Measurements from ENCODE around the gene RBM47. TPM values are rescaled to one million over a fixed set of nuclear protein-coding genes. Genes with fewer than 3 reads are reported as not detected.
A peak's percentile ranks its signal among the peaks of the same experiment; 100 is the strongest.

RBM47 gene
- total RNA-seq, 1 donor from 2014 or later = 108 TPM

DNA sequence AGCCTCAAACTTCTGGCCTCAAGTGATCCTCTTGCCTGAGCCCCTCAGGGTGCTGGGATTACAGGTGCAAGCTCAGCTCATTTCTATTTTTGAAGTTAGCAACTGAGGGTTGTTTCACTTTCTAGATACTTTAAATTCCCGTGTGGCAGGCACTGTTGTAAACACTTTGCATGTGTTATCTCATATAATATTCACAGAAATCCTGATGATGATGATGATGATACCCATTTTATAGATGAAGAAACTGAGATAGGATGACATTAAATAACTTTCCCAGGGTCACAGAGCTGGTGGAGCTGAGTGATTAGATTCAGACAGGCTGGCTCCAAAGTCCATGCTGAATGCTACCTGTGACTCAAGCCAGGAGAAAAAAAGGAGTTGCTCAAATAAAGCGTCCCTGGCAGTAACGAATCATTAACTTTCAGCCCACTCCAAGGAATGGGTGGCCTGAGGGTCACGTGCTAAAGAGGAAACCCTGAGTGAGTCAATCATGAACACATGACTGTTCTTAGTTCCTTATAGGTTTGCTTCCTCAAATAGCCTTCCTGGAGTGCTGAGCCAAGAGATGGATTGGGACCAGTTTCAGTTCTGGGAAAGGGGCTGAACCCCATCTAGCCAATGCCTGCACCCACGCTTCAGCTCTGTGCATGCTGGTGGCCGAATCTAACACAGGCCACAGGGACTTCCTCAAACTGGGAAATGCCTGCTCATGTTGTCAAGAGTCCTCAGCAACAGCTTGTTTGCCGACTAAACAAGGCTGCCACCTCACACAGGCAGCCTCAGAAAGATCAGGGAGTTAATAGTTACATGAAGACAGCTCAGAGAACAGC is 52.8 kb downstream of the RBM47 start:
- peaks cover 43% of the 10 kb centered on the region for H3K4me1 ChIP-seq
- H3K36me3 ChIP-seq = no peaks in the 10 kb centered on the region
- no peaks in the 10 kb centered on the region for H3K9me3 ChIP-seq
- peak overlapping the region; percentile 80 for H3K27ac ChIP-seq
- TF ChIP-seq, protein P1, sequence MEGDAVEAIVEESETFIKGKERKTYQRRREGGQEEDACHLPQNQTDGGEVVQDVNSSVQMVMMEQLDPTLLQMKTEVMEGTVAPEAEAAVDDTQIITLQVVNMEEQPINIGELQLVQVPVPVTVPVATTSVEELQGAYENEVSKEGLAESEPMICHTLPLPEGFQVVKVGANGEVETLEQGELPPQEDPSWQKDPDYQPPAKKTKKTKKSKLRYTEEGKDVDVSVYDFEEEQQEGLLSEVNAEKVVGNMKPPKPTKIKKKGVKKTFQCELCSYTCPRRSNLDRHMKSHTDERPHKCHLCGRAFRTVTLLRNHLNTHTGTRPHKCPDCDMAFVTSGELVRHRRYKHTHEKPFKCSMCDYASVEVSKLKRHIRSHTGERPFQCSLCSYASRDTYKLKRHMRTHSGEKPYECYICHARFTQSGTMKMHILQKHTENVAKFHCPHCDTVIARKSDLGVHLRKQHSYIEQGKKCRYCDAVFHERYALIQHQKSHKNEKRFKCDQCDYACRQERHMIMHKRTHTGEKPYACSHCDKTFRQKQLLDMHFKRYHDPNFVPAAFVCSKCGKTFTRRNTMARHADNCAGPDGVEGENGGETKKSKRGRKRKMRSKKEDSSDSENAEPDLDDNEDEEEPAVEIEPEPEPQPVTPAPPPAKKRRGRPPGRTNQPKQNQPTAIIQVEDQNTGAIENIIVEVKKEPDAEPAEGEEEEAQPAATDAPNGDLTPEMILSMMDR (IDR thresholded peaks at IDR 0.05) = no peak
- peak overlapping the region; percentile 12 for H3K4me3 ChIP-seq
- intact Hi-C loops (cut with DNase I) = no loop called here
- ATAC-seq (peak; percentile 97 to 98), DNase-seq (peak; percentile 94)
- H3K27me3 ChIP-seq (ENCODE audit: low read depth) = no peaks in the 10 kb centered on the region

DNA sequence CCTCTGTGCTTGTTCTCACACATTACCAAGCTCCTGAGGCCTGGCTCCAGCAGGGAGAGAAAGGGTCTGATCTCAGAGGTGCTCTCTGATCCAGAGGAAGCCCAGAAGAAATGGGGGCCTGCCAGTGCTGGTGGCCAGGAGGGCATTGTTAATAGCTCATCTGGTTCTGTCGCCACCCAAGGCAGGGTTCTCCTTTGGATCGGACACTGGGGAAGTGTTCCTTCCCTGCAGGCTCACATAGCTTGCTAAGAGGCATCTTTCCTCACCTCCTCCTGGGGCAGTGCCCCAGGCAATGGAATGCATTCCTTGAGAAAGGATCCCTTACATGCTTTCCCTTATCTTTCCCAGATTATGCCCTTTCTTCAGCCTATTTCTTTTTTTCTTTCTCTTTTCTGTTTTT is 53.8 kb downstream of the RBM47 start:
- H3K27ac ChIP-seq = peak overlapping the region; percentile 80
- ATAC-seq = peak in 1 of 2 donors; percentile 5

GRCh38 chr4:40573593-40574311 is 55.9 kb downstream of the RBM47 start:
- peak overlapping the region; percentile 44 for H3K27ac ChIP-seq
- no peaks in the 10 kb centered on the region for H3K36me3 ChIP-seq
- TF ChIP-seq, protein P1 (IDR thresholded peaks at IDR 0.05) = no peak
- H3K27me3 ChIP-seq (ENCODE audit: low read depth) = no peaks in the 10 kb centered on the region
- intact Hi-C loops (cut with DNase I) = no loop called here
- no peak overlapping the region for H3K4me3 ChIP-seq
- H3K9me3 ChIP-seq = no peaks in the 10 kb centered on the region
- H3K4me1 ChIP-seq = peaks cover 43% of the 10 kb centered on the region
- no peak for DNase-seq
- ATAC-seq = no peak

More for the DNA sequence above, 53.8 kb downstream of the RBM47 start:
- Histone ChIP-seq H3K9me3 (no peaks in the 10 kb centered on the region), H3K4me1 (peaks cover 43% of the 10 kb centered on the region), H3K36me3 (no peaks in the 10 kb centered on the region), H3K4me3 (no peak overlapping the region), H3K27me3 (ENCODE audit: low read depth) (no peaks in the 10 kb centered on the region)
- TF ChIP-seq, protein P1 (IDR thresholded peaks at IDR 0.05) = no peak
- intact Hi-C loops (cut with DNase I) = no loop called here
- no peak for DNase-seq

DNA sequence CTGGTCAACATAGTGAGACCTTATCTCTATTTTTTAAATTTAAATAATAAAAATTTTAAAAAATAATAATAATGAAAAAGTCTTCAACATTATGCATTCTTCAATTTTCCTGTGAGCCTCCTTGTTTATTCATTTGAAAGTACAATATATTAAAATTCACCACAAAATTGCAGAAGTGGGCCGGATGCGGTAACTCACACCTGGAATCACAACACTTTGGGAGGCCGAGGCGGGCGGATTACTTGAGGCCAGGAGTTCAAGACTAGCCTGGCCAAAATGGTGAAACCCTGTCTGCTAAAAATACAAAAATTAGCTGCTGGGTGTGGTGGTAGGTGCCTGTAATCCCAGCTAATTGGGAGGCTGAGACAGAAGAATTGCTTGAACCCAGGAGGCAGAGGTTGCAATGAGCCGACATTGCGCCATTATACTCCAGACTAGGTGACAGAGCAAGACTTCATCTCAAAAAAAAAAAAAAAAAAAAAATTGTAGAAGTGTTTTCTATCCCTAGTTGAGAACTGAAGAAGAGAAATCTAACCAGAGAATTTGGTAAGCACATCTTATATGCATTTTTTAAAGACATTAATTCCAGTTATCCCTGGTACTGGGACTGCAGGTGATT is 56.9 kb downstream of the RBM47 start:
- H3K27me3 ChIP-seq (ENCODE audit: low read depth) = no peaks in the 10 kb centered on the region
- intact Hi-C loops (cut with DNase I) = no loop called here
- H3K4me1 ChIP-seq = peaks cover 36% of the 10 kb centered on the region
- no peak for DNase-seq
- TF ChIP-seq, protein P1 (IDR thresholded peaks at IDR 0.05) = no peak
- H3K4me3 ChIP-seq = no peak overlapping the region
- H3K36me3 ChIP-seq = no peaks in the 10 kb centered on the region
- no peak for ATAC-seq
- no peak overlapping the region for H3K27ac ChIP-seq
- no peaks in the 10 kb centered on the region for H3K9me3 ChIP-seq

DNA sequence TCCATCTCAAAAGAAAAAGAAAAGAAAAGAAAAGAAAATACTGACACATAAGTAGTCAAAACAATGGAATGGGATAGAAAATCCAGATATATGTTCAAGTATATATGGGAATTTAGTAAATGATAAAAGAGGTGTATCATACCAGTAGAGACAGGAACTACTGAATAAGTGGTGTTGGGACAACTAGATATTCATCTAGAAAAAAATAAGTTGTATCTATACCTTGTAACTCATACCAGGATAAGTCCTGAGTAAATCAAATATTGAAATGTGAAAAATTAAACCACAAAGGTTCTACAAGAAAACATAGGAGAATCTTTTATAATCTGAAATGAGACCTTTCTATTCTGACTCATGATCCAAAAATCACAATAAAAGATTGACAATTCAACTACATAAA is 58.5 kb downstream of the RBM47 start:
- intact Hi-C loops (cut with DNase I) = no loop called here
- ATAC-seq (no peak), DNase-seq (no peak)
- no peaks in the 10 kb centered on the region for H3K36me3 ChIP-seq
- no peak overlapping the region for H3K4me3 ChIP-seq
- peaks cover 20% of the 10 kb centered on the region for H3K4me1 ChIP-seq
- H3K9me3 ChIP-seq = no peaks in the 10 kb centered on the region
- no peaks in the 10 kb centered on the region for H3K27me3 ChIP-seq (ENCODE audit: low read depth)
- TF ChIP-seq, protein P1 (IDR thresholded peaks at IDR 0.05) = no peak
- H3K27ac ChIP-seq = no peak overlapping the region

All from lower lobe of right lung (tissue), 2 donors.